ENCODE data around the gene ERFE. TPM values are rescaled to one million over a fixed set of nuclear protein-coding genes. Genes with fewer than 3 reads are reported as not detected.

Gene ERFE
- total RNA-seq, 2 donors from 2014 or later: 7.7 TPM; not detected in 1

DNA sequence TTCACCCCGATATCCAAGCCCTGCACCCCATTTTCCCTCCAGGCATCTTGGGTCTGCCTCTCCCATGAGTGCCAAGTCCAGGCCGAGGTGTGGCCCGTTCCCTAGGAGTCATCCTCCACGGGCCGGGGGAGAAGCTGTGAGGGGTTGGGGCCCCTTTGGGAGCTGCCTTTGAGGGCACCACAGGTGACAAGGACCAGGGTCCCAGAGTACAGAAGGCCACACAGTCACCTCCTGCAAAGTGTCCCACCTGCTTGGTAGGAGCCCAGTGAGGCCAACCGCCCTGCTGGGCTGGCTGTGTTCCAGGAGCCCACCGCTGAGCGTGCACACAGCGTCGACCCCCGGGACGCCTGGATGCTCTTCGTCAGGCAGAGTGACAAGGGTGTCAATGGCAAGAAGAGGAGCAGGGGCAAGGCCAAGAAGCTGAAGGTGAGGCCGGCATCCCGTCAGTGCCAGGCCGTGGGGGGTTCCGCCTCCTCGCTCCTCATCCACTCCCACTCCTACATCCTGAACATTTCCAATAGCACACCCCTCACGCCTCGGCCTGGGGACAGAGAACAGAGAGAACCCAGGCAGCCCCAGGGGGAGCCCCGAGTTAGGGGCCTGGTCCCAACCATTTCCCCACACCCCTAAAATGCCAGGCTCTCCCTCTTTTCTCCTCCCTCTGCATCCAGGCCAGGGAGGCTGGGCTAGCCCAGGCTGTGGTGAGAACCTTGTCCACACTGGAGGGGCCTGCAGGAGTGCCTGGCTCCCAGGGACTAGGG, 2.7 kb downstream of the ERFE start:
- Histone ChIP-seq H3K9me3 (no peaks in the 10 kb centered on the region), H3K4me3 (no peak overlapping the region), H3K4me1 (replicated peaks) (no peaks in the 10 kb centered on the region), H3K36me3 (no peaks in the 10 kb centered on the region), H3K27ac (no peak overlapping the region), H3K27me3 (replicated peaks; ENCODE audit: insufficient read depth) (peaks cover 5% of the 10 kb centered on the region)
- DNase-seq (ENCODE audit: low spot score): no peak
- TF ChIP-seq POLR2AphosphoS5 (IDR thresholded peaks at IDR 0.05): no peak
- TF ChIP-seq CTCF (IDR thresholded peaks at IDR 0.05): no peak
- no peak for TF ChIP-seq POLR2A (IDR thresholded peaks at IDR 0.05)
- WGBS: 91% methylated on average over 21 of the region's 21 CpGs
- intact Hi-C loops (cut with DNase I): loop anchor here (10.0 kb wide), 1 partner anchor 307 kb away; the partner anchor contains the start of gene RAMP1

GRCh38 chr2:238162251-238162845, 3.6 kb downstream of the ERFE start:
- 85% methylated on average over 13 of the region's 14 CpGs for WGBS
- no peaks in the 10 kb centered on the region for H3K36me3 ChIP-seq
- H3K27me3 ChIP-seq (replicated peaks; ENCODE audit: insufficient read depth): peaks cover 5% of the 10 kb centered on the region
- DNase-seq (ENCODE audit: low spot score): no peak
- no peaks in the 10 kb centered on the region for H3K9me3 ChIP-seq
- TF ChIP-seq POLR2AphosphoS5 (IDR thresholded peaks at IDR 0.05) (no peak), CTCF (IDR thresholded peaks at IDR 0.05) (no peak), POLR2A (IDR thresholded peaks at IDR 0.05) (no peak)
- H3K4me1 ChIP-seq (replicated peaks): no peaks in the 10 kb centered on the region
- intact Hi-C loops (cut with DNase I): loop anchor here (10.0 kb wide), 1 partner anchor 308 kb away; the partner anchor contains the start of gene RAMP1
- no peak overlapping the region for H3K4me3 ChIP-seq
- H3K27ac ChIP-seq: no peak overlapping the region

GRCh38 chr2:238162846-238163441, 4.2 kb downstream of the ERFE start:
- Histone ChIP-seq H3K4me3 (no peak overlapping the region), H3K27me3 (replicated peaks; ENCODE audit: insufficient read depth) (peaks cover 5% of the 10 kb centered on the region), H3K4me1 (replicated peaks) (no peaks in the 10 kb centered on the region), H3K27ac (no peak overlapping the region), H3K36me3 (no peaks in the 10 kb centered on the region), H3K9me3 (no peaks in the 10 kb centered on the region)
- intact Hi-C loops (cut with DNase I): loop anchor here (10.0 kb wide), 1 partner anchor 308 kb away; the partner anchor contains the start of gene RAMP1
- TF ChIP-seq POLR2A (IDR thresholded peaks at IDR 0.05) (no peak), CTCF (IDR thresholded peaks at IDR 0.05) (no peak), POLR2AphosphoS5 (IDR thresholded peaks at IDR 0.05) (no peak)
- no peak for DNase-seq (ENCODE audit: low spot score)
- 67% methylated on average over 14 of the region's 15 CpGs for WGBS

DNA sequence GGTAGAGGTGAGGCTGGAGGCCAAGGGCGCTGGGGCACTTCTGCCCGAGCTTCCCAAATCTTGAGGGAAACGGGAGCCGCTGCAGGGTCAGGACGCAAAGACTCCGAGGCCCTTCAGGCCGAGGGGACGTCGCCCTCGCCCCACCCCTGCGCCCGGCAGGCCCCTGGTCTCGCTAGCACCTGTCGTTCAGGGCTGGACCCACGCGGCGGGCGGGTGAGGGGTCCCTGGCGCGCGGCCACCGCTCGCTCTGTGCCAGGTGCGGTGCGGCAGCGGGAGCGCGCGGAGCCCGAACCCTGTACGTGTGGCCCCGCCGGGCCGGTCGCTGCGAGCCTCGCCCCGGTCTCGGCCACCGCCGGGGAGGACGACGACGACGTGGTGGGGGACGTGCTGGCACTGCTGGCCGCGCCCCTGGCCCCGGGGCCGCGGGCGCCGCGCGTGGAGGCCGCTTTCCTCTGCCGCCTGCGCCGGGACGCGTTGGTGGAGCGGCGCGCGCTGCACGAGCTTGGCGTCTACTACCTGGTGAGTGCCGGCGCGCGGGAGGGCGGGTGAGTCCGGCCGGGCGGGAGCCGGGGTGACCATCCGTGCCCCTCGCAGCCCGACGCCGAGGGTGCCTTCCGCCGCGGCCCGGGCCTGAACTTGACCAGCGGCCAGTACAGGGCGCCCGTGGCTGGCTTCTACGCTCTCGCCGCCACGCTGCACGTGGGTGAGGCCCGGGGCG, 4.9 kb downstream of the ERFE start:
- 5% methylated on average over 46 of the region's 95 CpGs for WGBS

More for the DNA sequence above, 4.9 kb downstream of the ERFE start:
- Histone ChIP-seq H3K36me3 (no peaks in the 10 kb centered on the region), H3K9me3 (no peaks in the 10 kb centered on the region), H3K4me1 (replicated peaks) (no peaks in the 10 kb centered on the region), H3K4me3 (peak overlapping the region in 1 of 2 donors; percentile 20), H3K27me3 (replicated peaks; ENCODE audit: insufficient read depth) (peaks cover 5% of the 10 kb centered on the region), H3K27ac (no peak overlapping the region)
- DNase-seq (ENCODE audit: low spot score): no peak
- TF ChIP-seq POLR2AphosphoS5 (IDR thresholded peaks at IDR 0.05) (no peak), CTCF (IDR thresholded peaks at IDR 0.05) (no peak), POLR2A (IDR thresholded peaks at IDR 0.05) (no peak)
- intact Hi-C loops (cut with DNase I): loop anchor here (10.0 kb wide), 1 partner anchor 309 kb away; the partner anchor contains the start of gene RAMP1
